ENCODE measurements around the gene C2CD2. TPM values are rescaled to one million over a fixed set of nuclear protein-coding genes. Genes with fewer than 3 reads are reported as not detected.

The C2CD2 gene
- polyA plus RNA-seq, 1 of the 3 experiments (the other 2 are of a cell fraction) = 9.7 TPM

- Histone ChIP-seq H3K4me2 (no peak overlapping the region), H3K79me2 (ENCODE audit: insufficient read depth) (no peaks in the 10 kb centered on the region), H3K27me3 (ENCODE audit: insufficient read depth) (peaks cover 6% of the 10 kb centered on the region; the same call in 1 of the 2 replicates), H2AFZ (ENCODE audit: low read depth) (no peak overlapping the region), H3K27ac (ENCODE audit: low read depth in 2 of 2, low read length in 1 of 2) (no peak overlapping the region), H3K4me1 (ENCODE audit: control insufficient read depth in 1 of 2, insufficient read depth in 2 of 2, low read depth in 1 of 2, low read length in 1 of 2) (peaks cover 3 to 21% of the 10 kb centered on the region in 2 experiments; a peak in 3 of 4 replicates), H4K20me1 (ENCODE audit: insufficient read depth) (no peaks in the 10 kb centered on the region), H3K9me2 (no peaks in the 10 kb centered on the region), H3K9ac (no peak overlapping the region), H3K9me3 (no peaks in the 10 kb centered on the region), H3F3A (replicated peaks; ENCODE audit: insufficient read depth) (peaks cover 21% of the 10 kb centered on the region), H3K36me3 (replicated peaks in 1 of 2; ENCODE audit: control insufficient read depth in 1 of 2, insufficient read depth in 2 of 2, low read length in 1 of 2) (no peaks in the 10 kb centered on the region), H3K4me3 (ENCODE audit: low read depth in 2 of 2, low read length in 1 of 2) (no peak overlapping the region)
- DNase-seq = no peak
- TF ChIP-seq RAD21 (IDR thresholded peaks at IDR 0.05; ENCODE audit: low read length) (no peak), RCOR1 (IDR thresholded peaks at IDR 0.05; ENCODE audit: low read length) (no peak), REST (IDR thresholded peaks at IDR 0.05; ENCODE audit: low read depth, low read length) (no peak), FOSL2 (IDR thresholded peaks at IDR 0.05; ENCODE audit: borderline replicate concordance, low read depth) (no peak), EP300 (IDR thresholded peaks at IDR 0.05; ENCODE audit: borderline replicate concordance in 1 of 2, low read depth in 1 of 2, low read length in 1 of 2) (no peak), USF1 (IDR thresholded peaks at IDR 0.05; ENCODE audit: borderline replicate concordance, low read depth) (no peak), TCF12 (IDR thresholded peaks at IDR 0.05) (no peak), NFIC (IDR thresholded peaks at IDR 0.05; ENCODE audit: borderline replicate concordance) (no peak), MAX (IDR thresholded peaks at IDR 0.05; ENCODE audit: low read depth) (no peak), MEF2A (IDR thresholded peaks at IDR 0.05; ENCODE audit: borderline replicate concordance, low read depth) (no peak), POLR2AphosphoS5 (IDR thresholded peaks at IDR 0.05; ENCODE audit: low read depth, low read length) (no peak), YY1 (IDR thresholded peaks at IDR 0.05; ENCODE audit: low read depth) (no peak), NRF1 (IDR thresholded peaks at IDR 0.05; ENCODE audit: low read depth, low read length) (no peak), SIN3A (IDR thresholded peaks at IDR 0.05; ENCODE audit: borderline replicate concordance, low read depth, low read length) (no peak), CHD2 (IDR thresholded peaks at IDR 0.05; ENCODE audit: low read length, partially characterized antibody) (no peak), SMC3 (IDR thresholded peaks at IDR 0.05; ENCODE audit: low read depth, low read length) (no peak)
- 89% methylated on average over 8 of the region's 8 CpGs for WGBS (ENCODE audit: low lambda C conversion rate)
- CTCF ChIA-PET = interaction anchor here (0.8 to 1.1 kb wide), 3 partner anchors 9 to 89 kb away, joined by 3 read pairs; no protein-coding TSS in a partner anchor
- POLR2A ChIA-PET = no interaction called here
These were observed 7.9 kb upstream of the C2CD2 start for GRCh38 chr21:41961753-41962152.
